Kidney epithelial cell (primary cell): Measurements from ENCODE around the gene CTLA4. TPM values are rescaled to one million over a fixed set of nuclear protein-coding genes. Genes with fewer than 3 reads are reported as not detected.

ENCODE experiments used
- DNase-seq: peaks from one replicate; pipeline ENCODE4 v3.0.0-alpha.2; 2010; ENCODE audit warnings: low read depth
- H3K27me3 ChIP-seq: 2 replicates; pipeline ENCODE4 v1.6.0; 2011; ENCODE audit warnings: low read length; ENCODE audit not compliant: control insufficient read depth, insufficient read depth
- H3K36me3 ChIP-seq: 2 replicates; pipeline ENCODE4 v1.5.1; 2011; ENCODE audit warnings: low read length; ENCODE audit not compliant: control insufficient read depth, insufficient read depth
- H3K4me3 ChIP-seq: 2 replicates; pipeline ENCODE4 v1.5.1; 2011; ENCODE audit warnings: low read depth, mild to moderate bottlenecking, control low read depth, low read length
- total RNA-seq: library from RNA; depleted of rRNA; stranded (reverse); fragments of >200 nt; gene quantifications from 2 replicates; pipeline ENCODE4 v1.2.3, GENCODE V29; 2015
- TF ChIP-seq, protein P1 (sequence below): IDR thresholded peaks from 2 replicates; pipeline ENCODE4 v1.5.1; 2011; ENCODE audit warnings: mild to moderate bottlenecking, moderate library complexity, low read length, control low read depth, inconsistent platforms; ENCODE audit not compliant: insufficient read depth, poor library complexity, severe bottlenecking

Gene CTLA4
- total RNA-seq, 1 donor from 2014 or later, result not detected

- DNase-seq, result no peak
- Histone ChIP-seq H3K27me3 (no peaks in the 10 kb centered on the region), H3K4me3 (no peak overlapping the region), H3K36me3 (no peaks in the 10 kb centered on the region)
- TF ChIP-seq, protein P1, sequence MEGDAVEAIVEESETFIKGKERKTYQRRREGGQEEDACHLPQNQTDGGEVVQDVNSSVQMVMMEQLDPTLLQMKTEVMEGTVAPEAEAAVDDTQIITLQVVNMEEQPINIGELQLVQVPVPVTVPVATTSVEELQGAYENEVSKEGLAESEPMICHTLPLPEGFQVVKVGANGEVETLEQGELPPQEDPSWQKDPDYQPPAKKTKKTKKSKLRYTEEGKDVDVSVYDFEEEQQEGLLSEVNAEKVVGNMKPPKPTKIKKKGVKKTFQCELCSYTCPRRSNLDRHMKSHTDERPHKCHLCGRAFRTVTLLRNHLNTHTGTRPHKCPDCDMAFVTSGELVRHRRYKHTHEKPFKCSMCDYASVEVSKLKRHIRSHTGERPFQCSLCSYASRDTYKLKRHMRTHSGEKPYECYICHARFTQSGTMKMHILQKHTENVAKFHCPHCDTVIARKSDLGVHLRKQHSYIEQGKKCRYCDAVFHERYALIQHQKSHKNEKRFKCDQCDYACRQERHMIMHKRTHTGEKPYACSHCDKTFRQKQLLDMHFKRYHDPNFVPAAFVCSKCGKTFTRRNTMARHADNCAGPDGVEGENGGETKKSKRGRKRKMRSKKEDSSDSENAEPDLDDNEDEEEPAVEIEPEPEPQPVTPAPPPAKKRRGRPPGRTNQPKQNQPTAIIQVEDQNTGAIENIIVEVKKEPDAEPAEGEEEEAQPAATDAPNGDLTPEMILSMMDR, result no peak
Observed at GRCh38 chr2:203835892-203836800, 31.4 kb upstream of the CTLA4 start.

DNA sequence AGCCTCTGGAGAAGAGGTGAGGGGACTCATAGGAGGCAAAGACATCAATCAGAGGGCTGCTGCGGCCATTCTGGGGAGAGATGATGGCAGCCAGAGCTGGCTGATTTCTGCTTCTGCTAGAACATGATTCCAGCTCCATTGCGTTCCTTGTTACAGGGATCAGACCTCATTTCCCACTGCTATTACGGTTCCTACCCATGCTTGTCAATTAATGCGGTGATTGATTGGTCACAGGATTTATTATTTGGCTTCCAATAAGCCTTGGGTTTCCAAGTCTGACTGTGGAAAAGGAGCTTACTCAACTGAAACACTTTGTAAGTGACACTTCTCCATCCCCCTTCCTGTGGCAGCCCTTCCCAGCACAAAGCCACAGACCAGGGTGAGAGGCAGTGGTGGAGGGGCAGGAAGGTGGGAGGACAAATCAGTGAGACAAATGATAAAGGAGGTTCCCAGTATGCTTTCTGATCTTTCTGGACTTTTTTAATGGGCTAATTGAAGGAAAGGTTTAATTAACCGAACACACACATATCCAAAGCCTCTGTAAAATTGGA, 26.8 kb upstream of the CTLA4 start:
- TF ChIP-seq, protein P1, result no peak
- Histone ChIP-seq H3K4me3 (no peak overlapping the region), H3K36me3 (no peaks in the 10 kb centered on the region), H3K27me3 (no peaks in the 10 kb centered on the region)
- DNase-seq, result no peak

DNA sequence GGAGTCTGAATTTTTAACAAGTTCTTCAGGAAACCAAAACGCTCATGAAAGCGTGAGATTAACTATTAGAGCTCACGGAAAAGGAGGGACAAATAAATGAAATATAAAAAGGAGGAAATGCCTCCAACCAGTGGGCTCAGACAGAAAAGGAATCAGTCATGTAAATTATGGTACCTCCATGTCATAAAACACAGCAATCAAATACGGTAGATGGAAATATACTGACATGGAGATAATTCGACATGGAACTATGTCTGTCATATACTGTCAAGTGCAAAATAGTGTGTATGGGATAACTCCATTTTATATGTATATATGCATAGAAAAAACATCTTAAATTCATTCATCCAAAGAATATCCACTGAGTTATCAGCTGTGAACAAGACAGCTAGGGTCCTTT, 25.9 kb upstream of the CTLA4 start:
- no peaks in the 10 kb centered on the region for H3K36me3 ChIP-seq
- H3K27me3 ChIP-seq, result no peaks in the 10 kb centered on the region
- TF ChIP-seq, protein P1, result no peak
- no peak overlapping the region for H3K4me3 ChIP-seq
- no peak for DNase-seq

GRCh38 chr2:203842373-203842772, 25.2 kb upstream of the CTLA4 start:
- no peaks in the 10 kb centered on the region for H3K36me3 ChIP-seq
- H3K27me3 ChIP-seq, result no peaks in the 10 kb centered on the region
- TF ChIP-seq, protein P1, result no peak
- no peak overlapping the region for H3K4me3 ChIP-seq
- DNase-seq, result no peak

- Histone ChIP-seq H3K27me3 (no peaks in the 10 kb centered on the region), H3K36me3 (no peaks in the 10 kb centered on the region), H3K4me3 (no peak overlapping the region)
- DNase-seq, result no peak
- TF ChIP-seq, protein P1, result no peak
Observed at GRCh38 chr2:203846490-203847105, 21.0 kb upstream of the CTLA4 start.
